ENCODE measurements around the gene TOGARAM2.

The TOGARAM2 gene

DNA sequence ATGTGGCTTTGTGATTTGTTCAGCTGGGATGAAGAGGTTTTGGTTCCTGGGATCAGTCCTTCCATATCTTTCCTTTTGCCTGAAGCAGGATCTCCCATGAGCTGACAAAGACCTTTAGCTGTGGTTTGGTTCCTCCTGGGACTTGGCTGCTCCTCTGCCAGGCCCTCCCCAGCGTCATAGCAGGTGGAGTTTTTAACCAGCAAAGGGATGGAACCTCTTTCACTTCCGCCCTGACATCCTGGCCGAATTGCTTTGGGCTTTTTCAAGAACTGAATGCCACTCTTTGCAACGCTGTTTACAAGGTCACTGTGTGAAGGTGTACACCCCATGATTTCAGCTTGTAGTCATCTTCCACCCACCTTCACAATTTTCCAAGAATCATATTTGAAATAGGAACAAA, 92.8 kb downstream of the TOGARAM2 start:
- DNase-seq (ENCODE audit: low read depth), result no peak
- TF ChIP-seq, protein P1, sequence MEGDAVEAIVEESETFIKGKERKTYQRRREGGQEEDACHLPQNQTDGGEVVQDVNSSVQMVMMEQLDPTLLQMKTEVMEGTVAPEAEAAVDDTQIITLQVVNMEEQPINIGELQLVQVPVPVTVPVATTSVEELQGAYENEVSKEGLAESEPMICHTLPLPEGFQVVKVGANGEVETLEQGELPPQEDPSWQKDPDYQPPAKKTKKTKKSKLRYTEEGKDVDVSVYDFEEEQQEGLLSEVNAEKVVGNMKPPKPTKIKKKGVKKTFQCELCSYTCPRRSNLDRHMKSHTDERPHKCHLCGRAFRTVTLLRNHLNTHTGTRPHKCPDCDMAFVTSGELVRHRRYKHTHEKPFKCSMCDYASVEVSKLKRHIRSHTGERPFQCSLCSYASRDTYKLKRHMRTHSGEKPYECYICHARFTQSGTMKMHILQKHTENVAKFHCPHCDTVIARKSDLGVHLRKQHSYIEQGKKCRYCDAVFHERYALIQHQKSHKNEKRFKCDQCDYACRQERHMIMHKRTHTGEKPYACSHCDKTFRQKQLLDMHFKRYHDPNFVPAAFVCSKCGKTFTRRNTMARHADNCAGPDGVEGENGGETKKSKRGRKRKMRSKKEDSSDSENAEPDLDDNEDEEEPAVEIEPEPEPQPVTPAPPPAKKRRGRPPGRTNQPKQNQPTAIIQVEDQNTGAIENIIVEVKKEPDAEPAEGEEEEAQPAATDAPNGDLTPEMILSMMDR (IDR thresholded peaks at IDR 0.05; ENCODE audit: insufficient read depth, low read depth, low read length, missing control alignments), result no peak
- no peak overlapping the region for H3K4me3 ChIP-seq (ENCODE audit: low read length)

DNA sequence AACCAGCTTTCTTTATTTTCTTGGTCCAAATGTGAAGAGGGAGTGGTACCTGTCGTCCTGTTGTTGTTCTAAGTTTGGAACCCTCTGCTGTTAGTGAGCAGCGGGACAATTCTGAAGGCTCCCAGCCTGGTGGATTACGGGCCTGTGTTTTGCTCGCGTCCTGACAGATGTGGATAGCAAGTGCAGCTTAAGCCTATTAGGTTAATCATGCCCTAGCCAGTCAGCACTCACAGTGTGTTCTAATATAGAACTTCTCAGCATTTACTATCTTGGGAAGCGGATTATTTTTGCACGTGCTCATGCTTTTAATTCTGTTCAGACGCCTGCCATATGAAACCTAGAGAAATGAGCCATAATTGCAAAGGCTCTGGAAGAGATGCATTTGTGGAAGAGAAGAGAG, 93.3 kb downstream of the TOGARAM2 start, which contains the start of gene PCARE:
Gene PCARE (minus strand): TSS at position 113 of the 400 bp plus-strand sequence. CDS start 262 bp downstream, outside the sequence.
- TF ChIP-seq, protein P1 (IDR thresholded peaks at IDR 0.05; ENCODE audit: insufficient read depth, low read depth, low read length, missing control alignments), result no peak
- DNase-seq (ENCODE audit: low read depth), result no peak
- no peak within 1 kb of the TSS for H3K4me3 ChIP-seq (ENCODE audit: low read length)

DNA sequence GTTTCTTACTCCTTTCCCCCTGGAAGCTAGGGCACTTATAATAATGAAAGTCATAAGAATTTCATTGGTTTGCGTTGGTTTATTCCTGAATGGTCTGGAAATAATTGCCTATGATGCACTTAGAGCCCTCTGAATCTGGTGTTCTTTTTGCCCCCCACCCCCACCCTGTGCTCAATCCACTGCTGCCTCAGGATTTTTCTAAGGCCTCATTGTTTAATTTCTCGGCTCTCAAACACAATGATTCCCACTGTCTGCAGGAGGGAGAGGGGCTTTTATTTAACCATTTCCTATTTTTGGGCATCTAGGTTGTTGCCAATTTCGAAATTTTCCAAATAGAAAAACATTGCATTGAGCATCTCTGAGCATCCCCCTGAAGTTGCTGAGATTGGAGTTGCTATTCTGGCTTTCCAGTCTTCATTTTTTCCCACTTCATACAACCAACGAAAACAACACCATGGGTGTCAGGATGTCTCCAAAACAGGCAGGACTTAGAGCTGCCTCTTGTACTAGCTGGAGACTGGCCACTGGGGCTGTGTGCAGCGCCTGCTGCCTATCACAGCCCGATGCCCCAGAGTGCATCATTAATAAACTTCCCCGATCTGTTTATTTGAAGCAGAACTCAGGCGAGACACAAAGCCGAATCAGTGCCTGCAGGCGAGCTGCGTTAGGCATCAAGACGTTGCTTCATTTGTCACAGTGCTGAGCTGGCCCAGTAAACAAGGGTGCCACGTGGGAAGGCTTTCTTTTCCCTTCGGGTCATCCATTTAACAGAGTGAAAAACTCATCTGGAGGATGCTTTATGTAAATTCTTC, 95.0 kb downstream of the TOGARAM2 start:
- peak; percentile 67 for DNase-seq (ENCODE audit: low read depth)
- TF ChIP-seq, protein P1 (IDR thresholded peaks at IDR 0.05; ENCODE audit: insufficient read depth, low read depth, low read length, missing control alignments), result no peak
- H3K4me3 ChIP-seq (ENCODE audit: low read length), result no peak overlapping the region

DNA sequence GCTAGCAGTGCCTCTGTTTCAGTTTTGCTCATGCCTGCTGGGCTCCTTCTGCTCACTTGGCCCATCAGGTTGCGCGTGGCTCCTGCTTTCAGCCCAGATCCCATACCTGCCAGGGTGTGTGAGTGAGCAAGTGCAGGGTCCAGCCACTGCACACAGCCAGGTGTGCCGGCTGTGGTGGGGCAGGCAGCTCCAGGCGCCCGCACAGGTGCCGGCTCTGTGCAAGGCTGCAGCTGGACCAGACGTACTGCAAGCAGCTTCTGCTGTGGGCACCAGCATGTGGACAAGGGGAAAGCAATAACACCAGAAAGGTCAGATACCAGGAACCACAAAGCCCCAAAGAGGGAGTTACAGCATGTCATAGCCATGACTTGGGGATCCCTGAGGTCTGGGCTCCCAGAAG, 98.8 kb downstream of the TOGARAM2 start:
- DNase-seq (ENCODE audit: low read depth), result no peak
- no peak overlapping the region for H3K4me3 ChIP-seq (ENCODE audit: low read length)
- TF ChIP-seq, protein P1 (IDR thresholded peaks at IDR 0.05; ENCODE audit: insufficient read depth, low read depth, low read length, missing control alignments), result no peak

DNA sequence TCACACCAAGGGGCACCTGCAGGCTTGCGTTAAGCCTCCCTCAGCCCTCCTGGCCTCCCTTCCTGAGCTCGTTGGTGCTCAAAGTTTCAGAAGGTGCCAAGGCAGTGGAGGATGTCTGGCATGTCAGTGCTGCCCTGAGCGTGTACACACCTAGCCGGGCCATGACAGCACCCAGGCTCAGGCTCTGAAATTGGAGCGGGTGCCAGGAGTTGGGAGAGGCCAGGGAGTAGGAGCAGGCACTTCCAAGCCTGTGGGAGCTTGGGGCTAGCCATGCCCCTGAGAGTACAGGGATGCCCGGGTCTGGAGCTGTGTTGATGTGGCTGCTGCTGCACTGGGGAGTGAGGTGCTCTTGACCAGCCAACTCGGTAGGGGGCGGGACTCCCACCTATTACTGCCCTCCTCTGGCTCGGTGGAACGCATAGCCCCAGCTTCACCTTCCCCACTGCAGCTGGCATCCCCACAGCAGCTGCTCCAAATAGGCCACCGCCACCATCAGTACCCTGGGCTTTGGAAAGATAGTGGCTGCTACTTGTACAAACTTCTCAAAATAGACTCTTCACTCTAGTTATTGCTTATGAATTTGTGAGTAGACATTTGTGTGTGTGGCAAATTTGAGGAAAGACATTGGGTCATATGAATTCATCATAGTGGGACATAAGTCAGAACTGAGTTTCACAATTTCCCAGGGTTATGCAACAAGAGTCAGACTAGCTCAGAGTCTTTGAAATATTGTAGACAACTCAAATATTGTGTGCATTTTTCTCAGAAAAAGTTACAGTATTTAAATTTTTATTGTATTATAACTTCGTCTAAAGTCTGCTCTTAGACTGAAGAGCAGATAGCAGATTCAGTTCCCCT, 100.0 kb downstream of the TOGARAM2 start:
- TF ChIP-seq, protein P1 (IDR thresholded peaks at IDR 0.05; ENCODE audit: insufficient read depth, low read depth, low read length, missing control alignments), result no peak
- peak; percentile 82 for DNase-seq (ENCODE audit: low read depth)
- H3K4me3 ChIP-seq (ENCODE audit: low read length), result no peak overlapping the region

DNA sequence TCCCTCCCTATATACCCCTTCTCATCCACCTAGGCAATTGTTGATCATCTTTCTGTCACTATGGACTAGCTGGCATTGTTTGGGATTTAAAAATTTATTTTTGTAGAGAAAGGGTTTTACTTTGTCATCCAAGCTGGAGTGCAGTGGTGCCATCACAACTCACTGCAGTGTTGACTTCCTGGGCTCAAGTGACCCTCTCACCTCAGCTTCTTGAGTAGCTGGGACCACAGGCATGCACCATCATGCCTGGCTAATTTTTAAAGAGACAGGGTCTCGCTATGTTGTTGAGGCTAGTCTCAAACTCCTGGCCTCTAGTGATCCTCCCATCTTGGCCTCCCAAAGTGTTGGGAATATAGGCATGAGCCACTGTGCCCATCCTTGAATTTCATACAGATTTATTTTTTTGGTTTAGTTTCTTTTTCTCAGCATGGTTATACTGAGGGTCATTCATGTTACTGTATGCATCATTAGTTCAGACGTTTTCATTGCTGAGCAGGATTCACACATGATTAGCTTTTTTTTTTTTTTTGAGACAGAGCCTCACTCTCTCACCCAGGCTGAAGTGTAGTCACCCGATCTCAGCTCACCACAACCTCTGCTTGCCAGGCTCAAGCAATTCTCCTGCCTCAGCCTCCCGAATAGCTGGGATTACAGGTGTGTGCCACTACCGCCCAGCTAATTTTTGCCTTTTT, 101.9 kb downstream of the TOGARAM2 start:
- no peak for DNase-seq (ENCODE audit: low read depth)
- H3K4me3 ChIP-seq (ENCODE audit: low read length), result no peak overlapping the region
- TF ChIP-seq, protein P1 (IDR thresholded peaks at IDR 0.05; ENCODE audit: insufficient read depth, low read depth, low read length, missing control alignments), result no peak

All from epithelial cell of esophagus (primary cell).